SK-N-SH (cell line): ENCODE data around the gene C8G.

Experiments used
- GATA2 ChIP-seq: sonication (generic); formaldehyde crosslinking; IDR thresholded peaks from 2 replicates; pipeline ENCODE4 v1.5.0; 2020; ENCODE audit warnings: mild to moderate bottlenecking, missing genetic modification reagents
- TAF1 ChIP-seq: IDR thresholded peaks from 2 replicates; pipeline ENCODE4 v1.6.1; 2012; ENCODE audit warnings: low read depth, mild to moderate bottlenecking, low read length, moderate library complexity, borderline replicate concordance
- TF ChIP-seq, protein P1 (sequence below): fragments of 200-600 bp; sonication (generic); IDR thresholded peaks from 2 replicates; pipeline ENCODE4 v1.6.1; 2017; ENCODE audit warnings: antibody characterized with exemption, mild to moderate bottlenecking, moderate library complexity

DNA sequence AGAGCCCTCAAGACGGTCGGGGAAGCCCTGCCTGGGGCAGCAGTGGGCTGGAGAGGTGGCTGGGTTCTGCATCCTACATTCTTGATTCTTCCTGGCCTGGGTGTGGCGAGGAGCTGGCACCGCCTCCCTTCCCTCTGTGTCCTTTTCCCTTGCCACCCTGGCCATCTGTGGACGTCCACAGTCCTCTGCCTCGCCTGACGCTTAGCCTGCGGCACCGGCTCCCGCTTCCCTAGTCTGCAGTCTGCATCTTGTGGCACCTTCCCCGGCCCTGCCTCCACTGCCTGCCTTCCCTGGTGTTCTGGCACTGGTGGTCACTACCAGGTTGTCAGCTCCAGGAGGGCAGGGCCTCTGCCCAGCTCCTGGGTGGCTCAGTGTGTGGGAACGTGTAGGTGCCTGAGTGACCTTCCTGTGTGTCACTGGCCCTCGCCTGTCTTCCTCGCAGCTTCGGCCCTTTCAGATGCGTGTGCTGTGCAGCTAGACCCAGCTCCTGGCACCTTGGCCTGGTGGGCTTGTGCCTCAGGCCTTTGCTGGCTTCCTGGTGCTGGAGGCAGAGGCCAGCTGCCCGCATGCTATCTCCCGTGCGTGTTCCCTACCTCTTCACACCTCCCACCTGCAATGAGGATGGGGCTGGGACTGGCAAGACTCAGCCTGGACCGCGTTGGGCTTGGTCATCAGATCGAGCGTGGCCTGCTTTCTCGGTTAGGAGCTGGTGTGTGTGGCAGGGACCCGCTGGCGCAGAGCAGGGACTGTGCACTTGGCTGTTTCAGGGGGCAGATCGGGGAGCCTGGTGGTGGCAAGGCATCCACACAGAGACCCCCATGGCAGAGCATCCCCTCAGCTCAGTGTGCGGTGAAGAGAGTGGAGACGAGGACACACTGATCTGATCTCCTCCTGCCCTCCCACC lies 37.8 kb upstream of the C8G start:
- TF ChIP-seq, protein P1, sequence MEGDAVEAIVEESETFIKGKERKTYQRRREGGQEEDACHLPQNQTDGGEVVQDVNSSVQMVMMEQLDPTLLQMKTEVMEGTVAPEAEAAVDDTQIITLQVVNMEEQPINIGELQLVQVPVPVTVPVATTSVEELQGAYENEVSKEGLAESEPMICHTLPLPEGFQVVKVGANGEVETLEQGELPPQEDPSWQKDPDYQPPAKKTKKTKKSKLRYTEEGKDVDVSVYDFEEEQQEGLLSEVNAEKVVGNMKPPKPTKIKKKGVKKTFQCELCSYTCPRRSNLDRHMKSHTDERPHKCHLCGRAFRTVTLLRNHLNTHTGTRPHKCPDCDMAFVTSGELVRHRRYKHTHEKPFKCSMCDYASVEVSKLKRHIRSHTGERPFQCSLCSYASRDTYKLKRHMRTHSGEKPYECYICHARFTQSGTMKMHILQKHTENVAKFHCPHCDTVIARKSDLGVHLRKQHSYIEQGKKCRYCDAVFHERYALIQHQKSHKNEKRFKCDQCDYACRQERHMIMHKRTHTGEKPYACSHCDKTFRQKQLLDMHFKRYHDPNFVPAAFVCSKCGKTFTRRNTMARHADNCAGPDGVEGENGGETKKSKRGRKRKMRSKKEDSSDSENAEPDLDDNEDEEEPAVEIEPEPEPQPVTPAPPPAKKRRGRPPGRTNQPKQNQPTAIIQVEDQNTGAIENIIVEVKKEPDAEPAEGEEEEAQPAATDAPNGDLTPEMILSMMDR = no peak
- no peak for TF ChIP-seq GATA2 (CRISPR knock-in tag)
- TF ChIP-seq TAF1 = no peak
